Epithelial cell of esophagus (primary cell): ENCODE measurements around the gene LIF.

Source experiments
- DNase-seq: peaks from one replicate; pipeline ENCODE4 v3.0.0; 2010; ENCODE audit warnings: low read depth
- H3K4me3 ChIP-seq: 2 replicates; pipeline ENCODE4 v1.5.1; 2011; ENCODE audit warnings: mild to moderate bottlenecking, low read length, control low read depth
- CTCF ChIP-seq: IDR thresholded peaks from 2 replicates; pipeline ENCODE4 v1.5.1; 2011; ENCODE audit warnings: low read depth, mild to moderate bottlenecking, low read length, control low read depth, inconsistent platforms; ENCODE audit not compliant: insufficient read depth; ENCODE audit errors: missing control alignments

LIF gene

GRCh38 chr22:30245985-30246813 is at the start of gene LIF:
Gene LIF, minus strand, starts transcription at chr22:30246759. Its CDS starts 64 bp downstream, at chr22:30246695.
- no peak for TF ChIP-seq CTCF
- DNase-seq: peak; percentile 43

GRCh38 chr22:30296324-30296723 is 49.8 kb upstream of the LIF start:
- no peak for DNase-seq
- no peak for TF ChIP-seq CTCF

More at GRCh38 chr22:30245985-30246813, at the start of gene LIF:
- peak within 1 kb of the TSS; percentile 55 for H3K4me3 ChIP-seq

GRCh38 chr22:30295576-30295975 is 49.0 kb upstream of the LIF start:
- TF ChIP-seq CTCF: no peak
- DNase-seq: no peak
- no peak overlapping the region for H3K4me3 ChIP-seq

More at GRCh38 chr22:30296324-30296723, 49.8 kb upstream of the LIF start:
- no peak overlapping the region for H3K4me3 ChIP-seq

DNA sequence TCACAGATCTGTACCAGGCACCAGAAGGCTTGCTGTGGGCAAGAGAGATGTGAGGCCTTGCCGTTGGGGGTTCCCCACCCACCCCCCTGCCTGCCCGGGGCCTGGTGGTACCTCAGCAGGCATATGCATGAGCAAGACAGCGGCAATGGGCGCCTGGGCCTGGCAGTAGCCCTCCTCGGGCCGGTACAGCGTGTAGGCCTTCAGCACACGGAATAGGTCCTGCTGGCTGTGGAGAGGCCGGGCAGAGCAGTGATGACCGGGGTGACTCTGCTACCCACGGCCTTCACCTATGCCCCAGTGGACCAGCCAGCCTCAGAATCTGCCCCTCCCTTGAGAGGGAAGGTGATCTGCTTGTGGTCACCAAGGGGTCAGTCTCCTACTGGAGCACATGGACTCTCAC is 48.3 kb upstream of the LIF start:
- no peak for DNase-seq
- H3K4me3 ChIP-seq: no peak overlapping the region
- no peak for TF ChIP-seq CTCF

DNA sequence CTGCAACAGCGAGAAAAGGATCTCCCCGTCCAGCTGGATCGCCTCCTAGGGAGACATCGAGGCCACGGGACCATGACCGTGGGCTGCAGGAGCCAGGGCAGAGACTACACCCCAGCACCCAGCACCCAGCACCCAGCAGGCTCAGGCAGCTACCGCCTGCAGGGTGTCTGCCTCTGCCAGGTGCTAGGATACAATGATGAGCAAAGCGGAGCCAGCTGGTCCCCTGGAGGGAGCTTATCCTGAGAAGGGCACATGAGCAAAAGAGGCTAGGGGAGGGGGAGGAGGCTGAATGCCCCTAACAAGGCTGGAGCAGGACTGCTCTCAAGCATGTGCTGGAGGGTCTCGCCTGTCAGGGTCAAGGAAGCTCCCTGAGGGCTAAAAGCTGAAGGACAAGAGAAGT is 47.5 kb upstream of the LIF start:
- TF ChIP-seq CTCF: no peak
- no peak overlapping the region for H3K4me3 ChIP-seq
- DNase-seq: no peak

DNA sequence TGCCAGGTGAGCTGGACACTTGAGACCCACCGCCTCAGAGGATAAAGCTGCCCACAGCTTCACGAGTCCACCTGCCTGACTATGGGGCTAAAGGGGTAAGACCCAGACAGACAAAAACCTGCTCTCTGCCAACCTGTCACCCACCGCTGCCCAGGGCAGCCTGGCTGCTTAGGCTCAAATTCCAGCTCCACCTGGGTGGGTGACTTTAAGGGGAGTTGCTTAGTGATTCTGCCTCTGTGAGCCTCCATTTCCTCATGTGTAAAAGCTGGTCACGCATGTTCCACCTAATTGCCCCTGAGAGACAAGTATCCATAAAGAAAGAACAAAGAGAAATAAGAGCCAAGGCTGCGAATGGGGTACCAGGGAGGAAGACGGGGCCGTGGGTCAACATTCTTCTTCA is 46.5 kb upstream of the LIF start:
- H3K4me3 ChIP-seq: no peak overlapping the region
- no peak for TF ChIP-seq CTCF
- no peak for DNase-seq
